Effector CD8-positive, alpha-beta T cell (primary cell): ENCODE measurements around the gene RARB.

Experiments
- DNase-seq: peaks from one replicate; lab custom pipeline; 2025; lab: John Stamatoyannopoulos, UW

The RARB gene

DNA sequence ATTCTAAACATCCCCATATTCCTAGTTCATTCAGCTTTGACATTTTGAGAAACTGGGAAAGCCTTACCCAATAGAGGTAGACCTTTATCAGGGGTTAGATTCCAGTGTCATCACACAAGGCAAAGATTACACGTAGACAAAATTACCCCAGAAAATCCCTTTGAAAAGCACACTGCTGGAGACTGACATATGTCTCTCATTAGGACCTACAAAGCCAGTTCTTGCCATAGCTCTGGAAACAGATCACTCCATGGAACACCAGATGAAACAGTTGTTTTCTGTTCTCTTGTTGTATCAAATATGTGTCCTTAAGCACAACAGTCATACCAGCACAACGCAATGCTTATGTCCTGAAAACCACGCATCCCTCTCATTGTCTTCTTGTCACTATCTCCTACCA lies 44.7 kb downstream of the RARB start:
- DNase-seq = no peak

DNA sequence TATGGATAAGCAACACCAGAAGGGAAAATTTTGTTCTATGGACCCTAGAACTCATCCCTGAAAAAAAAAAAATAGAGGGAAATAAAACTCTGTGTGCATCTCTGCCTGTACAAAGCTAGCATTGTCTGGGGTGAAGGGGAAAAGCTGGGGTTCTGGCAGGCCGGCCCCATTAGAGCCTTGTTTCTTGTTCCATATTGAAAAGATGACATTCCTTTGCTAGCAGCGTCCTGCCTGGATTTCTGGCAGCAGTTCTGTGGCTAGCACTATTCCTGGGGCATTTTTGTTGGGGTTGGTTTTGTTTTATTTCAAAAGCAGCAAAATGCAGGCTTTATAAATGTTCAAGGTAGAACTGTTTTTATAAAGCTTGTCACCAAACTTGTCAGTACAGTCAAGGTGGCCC lies 45.2 kb downstream of the RARB start:
- no peak for DNase-seq

DNA sequence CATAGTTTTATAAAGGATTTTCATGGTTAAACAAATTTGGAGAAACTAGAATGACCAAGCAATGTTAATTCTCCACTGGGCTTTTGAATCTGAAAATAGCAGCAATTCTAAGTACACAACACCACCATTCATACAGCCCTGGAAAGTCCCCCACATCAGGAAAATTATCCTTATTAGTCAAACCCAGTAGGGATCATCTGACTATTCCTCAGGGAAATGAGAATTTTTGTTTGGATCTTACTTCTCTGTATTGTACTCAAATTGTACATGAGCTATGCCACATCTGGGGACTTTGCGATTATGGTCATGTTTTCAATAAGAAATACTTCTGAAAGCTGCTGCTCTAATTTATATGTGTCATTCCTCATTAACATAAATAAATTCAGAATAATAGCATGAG lies 46.0 kb downstream of the RARB start:
- DNase-seq = no peak

DNA sequence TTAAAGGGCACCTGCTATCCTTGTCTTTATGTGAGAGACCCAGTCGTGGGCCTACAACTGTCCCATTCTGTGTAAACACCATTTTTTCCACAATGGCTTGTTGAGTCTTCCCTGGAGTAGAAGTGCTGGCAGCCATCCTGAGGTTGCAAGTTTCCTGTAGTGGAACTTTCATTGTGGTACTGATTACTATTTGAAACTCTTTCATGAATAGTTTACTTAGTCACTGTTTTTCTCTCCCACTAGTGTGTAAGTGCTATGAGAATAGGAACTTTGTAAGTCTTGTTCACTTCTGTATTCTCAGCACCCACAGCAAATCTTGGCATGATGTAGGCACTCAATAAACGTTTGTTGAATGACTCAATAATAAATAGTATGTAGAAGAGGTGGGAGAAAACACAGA lies 48.6 kb downstream of the RARB start:
- no peak for DNase-seq

DNA sequence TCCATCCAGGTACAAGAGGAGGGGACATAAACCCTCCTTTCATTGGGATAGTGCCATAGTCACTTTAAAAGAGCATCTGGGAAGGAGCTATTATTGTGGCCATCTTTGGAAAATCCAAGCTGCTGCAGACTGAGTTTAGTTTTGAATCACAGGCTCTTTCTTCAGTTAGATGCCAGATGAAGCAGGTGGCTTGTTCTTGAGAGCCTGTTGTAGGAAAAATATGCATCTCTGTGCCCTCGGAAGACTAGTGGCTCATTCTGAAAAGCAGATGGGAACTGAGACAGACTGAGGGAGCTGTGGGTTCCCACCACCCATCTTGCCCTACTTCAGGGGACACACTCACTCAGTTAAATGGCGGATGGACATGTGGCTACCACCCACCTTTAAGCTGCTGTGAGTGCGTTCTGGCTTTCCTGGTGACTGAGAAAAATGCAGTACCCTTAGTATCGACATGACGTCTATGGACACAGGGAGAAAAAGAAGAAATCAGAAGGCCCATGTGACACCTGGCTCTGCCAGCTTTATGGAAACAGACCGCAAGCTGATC lies 50.2 kb downstream of the RARB start:
- no peak for DNase-seq

DNA sequence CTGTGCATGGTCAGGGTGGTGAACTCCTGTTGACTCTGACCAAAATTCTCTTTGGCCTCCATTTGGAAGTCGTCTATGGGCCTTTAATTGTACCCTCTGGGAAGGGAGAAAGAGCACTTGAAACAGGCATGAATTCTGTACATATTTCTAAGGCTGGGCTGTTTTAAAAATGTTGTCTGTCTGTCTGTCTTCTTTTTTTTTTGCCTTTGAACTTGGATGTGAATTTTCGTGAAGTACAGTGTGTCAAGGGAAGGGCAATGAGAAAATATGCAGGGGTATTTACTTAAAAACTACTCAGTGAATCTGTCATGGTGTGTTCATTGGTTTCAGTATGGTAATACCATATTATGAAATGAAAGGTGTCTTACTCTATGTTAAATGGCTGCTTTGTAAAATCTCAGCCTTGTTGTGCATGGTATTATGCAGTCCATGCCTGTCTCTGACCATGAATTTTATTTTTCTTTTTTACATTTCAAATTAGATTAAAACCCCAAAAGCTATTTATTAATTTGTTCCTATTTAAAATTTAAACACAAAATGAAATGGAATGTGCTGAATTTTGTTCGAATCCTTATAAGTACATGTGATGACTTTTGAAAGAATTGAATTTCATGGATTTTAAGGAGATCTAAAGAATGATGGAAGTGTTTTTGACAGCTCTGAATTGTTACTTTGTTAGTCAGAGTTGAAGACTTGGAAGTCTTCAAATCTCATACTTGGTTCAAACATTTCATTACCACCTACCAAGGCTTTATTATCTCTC lies 51.1 kb downstream of the RARB start:
- DNase-seq = no peak

DNA sequence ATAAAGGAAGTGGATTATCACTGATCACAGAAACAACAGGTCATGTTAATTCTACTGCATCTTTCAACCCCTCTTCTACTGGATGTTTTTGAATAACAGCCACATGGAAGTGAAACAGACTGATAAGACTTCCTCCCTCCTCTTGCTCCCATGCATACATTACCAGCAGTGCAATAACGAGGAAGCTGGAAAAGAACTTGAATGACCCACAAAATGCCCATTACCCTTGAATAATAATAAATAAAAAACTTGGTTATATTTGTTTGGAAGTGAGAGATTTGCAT lies 51.6 kb downstream of the RARB start:
- DNase-seq = no peak

DNA sequence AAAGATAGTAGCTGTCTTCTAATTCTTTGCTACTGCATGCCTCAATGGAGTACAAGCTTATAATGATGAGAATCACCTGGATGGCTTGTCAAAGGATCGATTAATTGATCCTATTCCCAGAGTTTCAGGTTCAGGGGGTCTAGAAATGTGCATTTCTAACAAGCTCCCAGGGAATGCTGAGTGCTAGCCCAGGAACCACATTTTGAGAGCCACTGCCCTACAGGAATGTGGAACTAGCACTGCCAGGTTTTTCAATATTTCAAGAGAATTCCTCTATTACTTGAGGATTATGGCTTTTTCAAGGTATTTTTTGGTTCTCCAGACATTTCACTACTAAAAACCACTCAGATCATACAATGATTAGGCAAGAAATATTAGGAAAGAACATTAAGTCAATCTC lies 52.7 kb downstream of the RARB start:
- no peak for DNase-seq

DNA sequence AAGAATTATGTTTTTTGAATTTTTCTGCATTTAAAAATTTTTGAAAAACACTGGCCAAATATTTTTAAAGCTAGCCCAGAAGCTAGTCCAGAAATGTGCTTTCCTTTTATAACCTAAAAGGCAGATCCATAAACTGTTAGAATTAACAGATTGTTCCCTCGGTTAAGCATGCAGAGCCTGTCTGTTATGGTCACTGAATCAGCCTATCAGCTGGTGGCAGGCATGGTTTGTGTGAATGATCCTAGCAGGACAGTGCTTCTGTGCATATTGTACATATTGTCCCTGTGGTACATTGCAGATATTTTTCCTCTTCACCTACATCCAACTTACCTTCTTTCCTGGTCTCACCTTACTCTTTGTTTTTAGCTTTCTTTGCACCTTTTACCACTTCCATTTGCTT lies 53.3 kb downstream of the RARB start:
- DNase-seq = no peak

DNA sequence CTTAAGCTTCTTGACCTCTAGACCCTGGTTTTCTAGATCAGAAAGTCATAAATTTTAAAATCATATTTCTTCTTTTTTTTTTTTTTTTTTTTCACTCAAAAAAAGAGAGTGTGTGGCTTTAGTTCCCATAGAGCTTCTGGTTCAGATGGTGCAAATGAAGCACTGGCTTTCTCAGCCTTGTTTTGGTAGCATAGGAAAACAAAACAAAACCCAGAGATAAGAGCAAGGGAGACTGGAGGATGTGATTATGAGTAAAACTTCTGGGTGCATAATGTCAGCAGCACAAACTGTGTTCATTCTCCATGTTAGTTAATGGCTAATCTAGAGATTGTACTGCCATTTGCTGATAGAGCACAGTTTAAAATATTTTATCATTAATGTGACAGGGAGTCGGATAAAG lies 55.4 kb downstream of the RARB start:
- no peak for DNase-seq

DNA sequence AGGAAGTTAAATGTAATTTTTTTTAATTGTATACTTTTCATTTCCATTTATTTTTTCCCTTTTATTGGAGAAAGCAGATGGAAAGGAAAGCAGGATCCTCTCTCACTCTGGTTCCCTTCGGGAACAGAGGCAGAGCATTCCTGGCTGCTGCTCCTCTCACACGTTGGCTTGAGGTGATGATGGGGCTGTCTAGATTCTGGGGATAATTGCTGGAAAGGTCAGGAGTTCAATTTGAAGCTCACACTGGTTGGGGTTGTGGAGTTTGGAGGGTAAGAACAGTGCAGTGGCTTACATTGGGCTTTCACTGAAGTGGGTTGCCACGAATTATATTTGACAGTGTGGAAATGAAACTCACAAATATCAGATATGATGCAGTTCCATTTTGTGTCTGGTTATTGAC lies 57.6 kb downstream of the RARB start:
- DNase-seq = no peak

DNA sequence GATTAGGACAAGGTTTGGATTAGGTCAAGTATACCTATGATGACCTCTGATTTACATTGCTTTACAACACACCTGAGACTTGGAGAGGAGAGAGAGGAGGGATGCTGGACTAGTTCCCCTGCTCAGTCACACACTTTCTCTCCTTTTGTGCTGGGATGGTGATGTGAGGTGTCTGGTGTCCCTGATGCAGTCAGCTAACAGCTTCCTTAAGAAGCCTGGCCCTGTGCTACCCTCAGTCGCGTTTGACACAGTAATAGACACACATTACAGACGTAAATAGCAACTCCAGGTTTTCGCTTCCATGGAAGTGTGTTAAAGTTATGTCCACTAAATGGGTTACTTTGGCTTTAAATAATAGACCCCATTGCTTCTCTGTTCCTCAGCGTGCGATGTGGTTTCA lies 58.9 kb downstream of the RARB start:
- no peak for DNase-seq

DNA sequence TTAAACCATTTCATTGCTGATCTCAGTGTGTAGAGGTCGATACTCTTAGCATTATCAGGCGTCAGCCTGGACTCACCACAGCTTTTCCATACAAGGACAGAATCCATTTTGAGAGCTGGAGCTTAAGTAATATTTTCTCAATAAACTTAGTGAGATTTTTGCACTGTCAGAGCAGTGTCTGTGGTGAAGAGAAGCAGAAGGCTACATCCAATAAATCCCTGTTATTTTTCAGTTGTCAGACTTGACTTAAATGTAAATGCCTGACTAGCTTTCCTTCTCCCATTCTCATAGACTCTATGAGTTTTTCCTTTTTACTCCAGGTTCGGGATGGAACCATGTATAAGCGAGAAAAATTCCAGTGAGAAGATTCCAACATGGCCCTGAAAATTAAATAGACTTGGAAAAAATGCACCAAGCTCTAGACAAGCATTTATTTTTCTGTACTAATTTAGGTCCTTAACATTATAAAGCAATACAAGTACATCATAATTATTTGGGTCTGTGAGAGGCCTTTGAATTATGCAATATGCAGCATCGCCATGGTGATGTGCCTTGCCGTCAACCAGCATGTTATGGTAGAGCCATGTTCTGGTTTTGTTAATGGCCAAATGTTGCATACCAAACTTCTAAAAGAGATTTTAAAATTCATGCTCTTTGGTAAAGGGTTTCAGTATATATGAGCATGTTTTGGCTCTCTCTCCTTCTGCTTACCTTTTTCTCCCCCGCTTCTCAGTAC lies 62.0 kb downstream of the RARB start:
- DNase-seq = no peak

DNA sequence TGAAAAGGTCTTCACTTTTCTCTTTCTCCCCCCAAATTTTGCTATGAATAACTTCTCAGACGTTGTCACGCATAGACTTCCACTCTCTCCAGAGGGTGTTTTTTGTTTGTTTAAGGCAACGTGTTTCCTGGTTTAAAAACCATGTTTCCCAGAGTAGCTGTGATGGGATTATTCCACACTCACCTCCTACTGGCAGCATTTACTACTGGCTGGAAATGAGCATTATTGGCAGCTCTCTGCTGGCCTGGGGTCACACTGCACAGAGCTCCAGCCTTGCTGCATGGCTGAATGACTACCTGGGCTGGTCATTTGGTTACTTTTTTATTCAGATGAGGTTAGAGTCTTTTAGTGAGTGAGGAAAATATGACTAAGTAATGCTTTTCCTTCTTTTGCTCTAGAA lies 65.2 kb downstream of the RARB start:
- DNase-seq = no peak

DNA sequence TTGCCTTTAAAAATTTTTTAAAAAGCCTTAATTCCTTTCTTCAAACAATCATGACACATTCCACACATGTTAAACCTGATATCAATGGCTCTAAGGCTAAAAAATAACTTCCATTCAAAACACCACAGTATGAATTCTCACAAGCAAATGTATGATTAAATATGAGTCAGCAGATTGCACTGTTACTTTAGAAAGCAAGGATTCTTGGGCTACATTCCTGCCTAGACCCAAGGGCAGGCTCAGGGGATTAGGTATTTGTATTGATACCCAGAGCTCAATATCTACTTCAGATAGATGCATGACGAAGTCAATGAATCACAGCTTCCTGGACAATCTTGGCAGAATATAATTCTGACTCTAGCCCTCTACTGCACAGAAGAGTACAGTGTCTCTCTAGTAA lies 65.7 kb downstream of the RARB start:
- DNase-seq = no peak

DNA sequence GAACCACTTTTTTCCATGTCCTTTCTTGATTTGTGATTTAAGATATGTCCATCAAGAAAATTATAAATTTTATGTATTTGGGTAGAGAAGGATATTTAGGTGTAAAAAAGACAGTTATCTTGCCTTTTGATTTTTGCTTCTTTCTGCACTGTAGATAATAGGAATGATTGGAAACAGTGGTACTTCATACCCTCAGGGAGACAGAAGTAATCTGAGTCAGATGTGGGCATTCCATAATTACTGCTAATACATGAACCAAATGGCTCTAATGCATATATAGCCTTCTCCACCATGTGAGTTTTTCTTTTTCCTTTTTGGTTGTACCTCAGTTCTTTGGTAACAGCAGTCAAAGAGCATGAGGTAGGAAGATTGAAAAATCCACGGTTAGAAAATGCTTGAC lies 67.2 kb downstream of the RARB start:
- no peak for DNase-seq

DNA sequence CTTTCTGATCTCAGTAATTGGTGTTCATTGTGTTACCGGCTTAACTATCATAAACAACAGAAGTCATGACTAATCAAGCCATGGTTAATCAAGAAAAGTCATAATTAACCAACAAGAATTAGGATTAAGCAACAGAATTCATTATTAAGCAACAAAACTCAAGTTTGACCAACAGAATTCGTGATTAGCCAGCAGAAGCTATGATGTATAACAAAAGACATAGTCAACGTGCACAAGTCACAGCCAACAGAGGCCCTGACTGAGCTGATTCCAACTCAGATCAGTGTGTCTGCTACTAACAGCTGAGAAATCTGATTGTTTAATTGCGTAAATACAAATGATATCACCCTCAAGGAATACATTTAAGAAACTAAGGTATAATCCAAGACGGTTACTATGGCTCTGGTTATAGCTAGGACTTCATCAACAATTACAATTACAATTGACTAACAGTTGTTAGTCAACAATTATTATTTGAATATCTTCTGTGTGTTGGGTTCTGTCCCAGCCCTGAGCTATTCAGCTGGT lies 67.7 kb downstream of the RARB start:
- no peak for DNase-seq

DNA sequence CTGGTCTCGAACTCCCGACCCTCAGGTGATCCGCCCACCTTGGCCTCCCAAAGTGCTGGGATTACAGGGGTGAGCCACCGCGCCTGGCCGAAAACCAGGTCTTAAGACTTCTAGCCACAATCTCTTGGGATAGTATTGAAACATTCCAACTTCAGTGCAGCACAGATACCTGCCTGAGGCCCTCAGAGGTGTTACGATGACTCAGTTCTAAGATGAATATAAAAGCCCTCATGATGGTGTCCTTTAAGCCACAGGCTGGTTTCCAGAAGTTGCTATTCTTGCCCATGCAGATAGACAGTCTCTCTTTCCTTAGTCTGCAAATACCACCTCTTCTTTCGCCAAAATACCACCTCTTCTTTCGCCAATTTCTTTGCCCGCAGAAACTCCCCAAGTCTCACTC lies 69.0 kb downstream of the RARB start:
- no peak for DNase-seq

DNA sequence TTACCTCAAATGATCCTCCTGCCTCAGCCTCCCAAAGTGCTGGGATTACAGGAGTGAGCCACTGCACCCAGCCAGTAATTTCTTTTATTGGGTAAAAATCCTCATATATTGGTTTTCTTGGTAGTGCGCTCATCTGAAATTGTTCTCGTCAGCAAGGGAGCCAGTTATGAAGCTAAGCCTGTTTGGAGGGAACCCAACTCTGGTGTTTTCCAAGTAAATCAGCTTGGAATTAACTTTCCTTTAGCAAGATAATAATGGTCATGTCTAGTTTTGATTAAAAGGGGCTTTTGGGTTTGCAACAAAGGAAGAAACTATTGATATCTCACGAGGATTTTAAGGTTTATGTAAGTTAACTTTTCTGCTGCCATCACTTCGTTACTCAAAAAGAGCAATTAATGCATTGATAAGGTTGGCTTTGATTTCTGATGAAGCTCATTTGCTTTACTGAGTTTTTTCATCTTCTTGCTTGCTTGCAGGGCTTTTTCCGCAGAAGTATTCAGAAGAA lies 72.7 kb downstream of the RARB start:
- DNase-seq = no peak

DNA sequence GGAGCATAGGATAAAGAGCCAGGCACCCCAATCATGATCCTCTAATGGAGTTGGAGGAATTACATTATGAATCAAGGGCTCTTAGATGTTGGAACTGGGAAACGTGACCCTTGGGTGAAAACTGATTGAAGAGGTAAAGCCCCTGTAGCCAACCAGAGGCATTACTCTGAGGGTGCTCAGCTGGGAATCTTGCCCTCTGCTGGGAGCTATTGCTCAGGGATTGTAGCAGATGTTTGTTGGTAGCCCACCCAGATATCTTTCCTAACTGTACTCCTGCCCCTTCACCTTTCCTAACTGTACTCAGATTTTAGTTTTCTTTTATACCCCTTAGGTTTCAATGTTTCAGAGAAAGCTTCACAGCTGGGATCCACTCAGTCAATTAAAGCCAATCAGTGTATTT lies 74.2 kb downstream of the RARB start:
- DNase-seq = no peak

DNA sequence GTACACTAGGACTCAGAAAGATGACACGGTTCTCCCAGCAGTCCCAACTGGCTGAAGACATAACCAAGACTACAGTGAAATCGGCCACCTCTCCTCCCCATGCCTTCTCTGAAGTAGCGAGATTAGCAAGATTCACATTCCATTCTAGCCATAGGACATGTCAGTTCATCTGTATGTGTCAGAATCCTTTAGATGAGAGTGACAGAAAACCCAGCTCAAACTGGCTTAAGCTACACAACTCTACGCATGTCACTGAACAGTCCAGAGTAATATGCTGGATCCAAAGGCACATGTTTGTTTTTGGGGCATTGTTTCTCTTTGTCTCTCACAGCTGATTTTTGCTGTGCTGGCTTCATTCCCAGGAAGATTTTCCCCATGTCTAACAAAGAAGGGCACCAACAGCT lies 75.8 kb downstream of the RARB start:
- DNase-seq = no peak

DNA sequence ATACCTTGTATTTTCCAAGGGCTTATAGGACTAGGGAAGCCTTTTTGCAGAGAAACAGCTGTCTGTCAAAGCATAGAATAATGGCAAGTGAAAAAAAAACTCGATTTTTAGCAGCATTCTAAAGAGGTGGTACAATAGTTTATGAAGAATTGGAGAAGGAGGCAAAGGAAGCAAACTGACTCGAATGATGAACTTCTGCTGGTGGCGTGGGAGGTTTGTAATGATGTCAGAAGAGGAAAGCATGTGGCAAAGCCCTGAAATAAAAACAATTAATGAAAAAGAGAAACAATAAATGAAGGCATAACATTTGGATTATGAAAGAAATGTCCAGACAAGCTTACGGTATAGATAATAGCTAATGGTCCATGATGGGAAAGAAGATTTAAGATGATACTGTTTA lies 77.5 kb downstream of the RARB start:
- no peak for DNase-seq

DNA sequence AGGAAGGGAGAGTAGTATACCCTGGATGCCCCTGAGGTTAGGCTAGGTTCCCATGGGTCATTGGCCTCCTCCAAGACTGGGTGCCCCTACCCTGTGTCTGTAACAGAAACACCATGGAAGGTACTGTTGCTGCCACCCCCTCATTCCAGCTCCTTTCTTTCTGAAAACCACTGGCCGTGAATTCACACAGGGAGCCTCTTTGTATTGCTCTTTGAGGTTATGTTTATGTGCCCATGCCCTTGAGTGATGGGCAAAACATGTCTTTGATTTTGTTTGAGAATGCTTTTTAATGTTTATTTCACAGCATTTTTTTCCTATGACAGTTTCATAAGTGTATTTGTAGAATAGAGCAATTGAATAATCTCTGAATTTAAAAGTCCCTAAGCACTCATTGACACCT lies 79.7 kb downstream of the RARB start:
- DNase-seq = no peak
